HEK293 (cell line): ENCODE results near the gene AFF1.
"Not testable (repeated sequence)": the region's sequence is repeated elsewhere in the genome, so short reads cannot be mapped to it uniquely, and the experiment has no call there.

ENCODE experiments used
- CTCF ChIA-PET: fragments of 350-600 bp; formaldehyde crosslinking; extraction: SDS; loops from one replicate; lab custom pipeline; 2021; ENCODE audit warnings: antibody characterized with exemption; lab: Yijun Ruan, JAX
- POLR2A ChIA-PET: fragments of 300-600 bp; formaldehyde crosslinking; extraction: SDS; loops from one replicate; lab custom pipeline; 2020; ENCODE audit warnings: antibody characterized with exemption, inconsistent platforms; lab: Yijun Ruan, JAX
- H3K27ac ChIP-seq: fragments of 200-500 bp; sonication (Bioruptor generic); 2 replicates; pipeline ENCODE4 v1.5.1; 2014; ENCODE audit warnings: low read depth, low read length, control low read depth, inconsistent platforms; ENCODE audit errors: extremely low read depth
- H3K36me3 ChIP-seq, 2 experiments: fragments of 200-500 bp in 1 of 2; sonication (Bioruptor generic) in 1 of 2; 1 replicate in 1 of 2; 2 replicates in 1 of 2; pipeline ENCODE4 v1.5.1; 2014 to 2017; ENCODE audit warnings: inconsistent platforms in 2 of 2, low read length in 2 of 2; ENCODE audit not compliant: control insufficient read depth in 2 of 2, insufficient read depth in 1 of 2
- H3K4me1 ChIP-seq: fragments of 200-500 bp; sonication (Bioruptor generic); 2 replicates; pipeline ENCODE4 v1.5.1; 2014; ENCODE audit warnings: mild to moderate bottlenecking, low read length, inconsistent platforms; ENCODE audit not compliant: control insufficient read depth, insufficient read depth
- H3K4me3 ChIP-seq: 2 replicates; pipeline ENCODE4 v1.5.1; 2011; ENCODE audit warnings: low read depth, mild to moderate bottlenecking, control low read depth, low read length, moderate library complexity
- H3K9me3 ChIP-seq: fragments of 200-500 bp; sonication (Bioruptor generic); 2 replicates; pipeline ENCODE4 v1.5.1; 2014; ENCODE audit warnings: low read depth, low read length, inconsistent platforms; ENCODE audit not compliant: control insufficient read depth, insufficient read depth
- GLI4 ChIP-seq: fragments of 450-650 bp; formaldehyde crosslinking; IDR thresholded peaks from 2 replicates; pipeline ENCODE4 v1.5.1; 2016; ENCODE audit warnings: missing biosample characterization, missing genetic modification characterization
- TCF7L2 ChIP-seq: IDR thresholded peaks from 2 replicates; pipeline ENCODE4 v1.6.1; 2011; ENCODE audit warnings: low read depth, mild to moderate bottlenecking, inconsistent platforms, low read length, moderate library complexity, borderline replicate concordance
- ZBTB17 ChIP-seq: fragments of 450-650 bp; formaldehyde crosslinking; IDR thresholded peaks from 2 replicates; pipeline ENCODE4 v1.5.1; 2016; ENCODE audit warnings: missing biosample characterization, missing genetic modification characterization
- ZEB2 ChIP-seq: fragments of 450-650 bp; formaldehyde crosslinking; IDR thresholded peaks from 2 replicates; pipeline ENCODE4 v1.5.1; 2016; ENCODE audit warnings: missing biosample characterization, missing genetic modification characterization
- ZNF146 ChIP-seq: fragments of 450-650 bp; formaldehyde crosslinking; IDR thresholded peaks from 2 replicates; pipeline ENCODE4 v1.5.1; 2016; ENCODE audit warnings: missing biosample characterization, missing genetic modification characterization
- ZNF157 ChIP-seq: fragments of 450-650 bp; formaldehyde crosslinking; IDR thresholded peaks from 2 replicates; pipeline ENCODE4 v1.5.1; 2016; ENCODE audit warnings: missing biosample characterization, missing genetic modification characterization
- ZNF239 ChIP-seq: fragments of 450-650 bp; formaldehyde crosslinking; IDR thresholded peaks from 2 replicates; pipeline ENCODE4 v1.5.1; 2016; ENCODE audit warnings: missing biosample characterization, missing genetic modification characterization
- ZNF311 ChIP-seq: fragments of 450-650 bp; formaldehyde crosslinking; IDR thresholded peaks from 2 replicates; pipeline ENCODE4 v1.5.1; 2017; ENCODE audit warnings: missing biosample characterization, missing genetic modification characterization, borderline replicate concordance
- ZNF48 ChIP-seq: fragments of 450-650 bp; formaldehyde crosslinking; IDR thresholded peaks from 2 replicates; pipeline ENCODE4 v1.5.1; 2016; ENCODE audit warnings: missing biosample characterization, missing genetic modification characterization
- ZNF610 ChIP-seq: fragments of 450-650 bp; formaldehyde crosslinking; IDR thresholded peaks from 2 replicates; pipeline ENCODE4 v1.5.1; 2016; ENCODE audit warnings: missing biosample characterization, missing genetic modification characterization, borderline replicate concordance
- ZNF660 ChIP-seq: fragments of 450-650 bp; IDR thresholded peaks from 2 replicates; pipeline ENCODE4 v1.5.1; 2018; ENCODE audit warnings: missing biosample characterization, mild to moderate bottlenecking, missing genetic modification characterization
- ZNF701 ChIP-seq: fragments of 450-650 bp; formaldehyde crosslinking; IDR thresholded peaks from 2 replicates; pipeline ENCODE4 v1.5.1; 2016; ENCODE audit warnings: missing biosample characterization, missing genetic modification characterization
- ZNF792 ChIP-seq: fragments of 450-650 bp; formaldehyde crosslinking; IDR thresholded peaks from 2 replicates; pipeline ENCODE4 v1.5.1; 2016; ENCODE audit warnings: missing biosample characterization, missing genetic modification characterization
- ZXDB ChIP-seq: fragments of 450-650 bp; formaldehyde crosslinking; IDR thresholded peaks from 2 replicates; pipeline ENCODE4 v1.5.1; 2016; ENCODE audit warnings: missing biosample characterization, missing genetic modification characterization
- TF ChIP-seq, protein P1 (sequence below): fragments of 450-650 bp; formaldehyde crosslinking; IDR thresholded peaks from 2 replicates; pipeline ENCODE4 v1.5.1; 2016; ENCODE audit warnings: missing biosample characterization, missing genetic modification characterization, borderline replicate concordance
- TF ChIP-seq, protein P2 (sequence below): fragments of 450-650 bp; formaldehyde crosslinking; IDR thresholded peaks from 2 replicates; pipeline ENCODE4 v1.5.1; 2016; ENCODE audit warnings: missing biosample characterization, missing genetic modification characterization
- TF ChIP-seq, protein P3 (sequence below): fragments of 450-650 bp; formaldehyde crosslinking; IDR thresholded peaks from 2 replicates; pipeline ENCODE4 v1.5.1; 2017; ENCODE audit warnings: missing biosample characterization, missing genetic modification characterization
- TF ChIP-seq, protein P4 (sequence below): fragments of 450-650 bp; formaldehyde crosslinking; IDR thresholded peaks from 2 replicates; pipeline ENCODE4 v1.5.1; 2017; ENCODE audit warnings: missing biosample characterization, missing genetic modification characterization

AFF1 gene

DNA sequence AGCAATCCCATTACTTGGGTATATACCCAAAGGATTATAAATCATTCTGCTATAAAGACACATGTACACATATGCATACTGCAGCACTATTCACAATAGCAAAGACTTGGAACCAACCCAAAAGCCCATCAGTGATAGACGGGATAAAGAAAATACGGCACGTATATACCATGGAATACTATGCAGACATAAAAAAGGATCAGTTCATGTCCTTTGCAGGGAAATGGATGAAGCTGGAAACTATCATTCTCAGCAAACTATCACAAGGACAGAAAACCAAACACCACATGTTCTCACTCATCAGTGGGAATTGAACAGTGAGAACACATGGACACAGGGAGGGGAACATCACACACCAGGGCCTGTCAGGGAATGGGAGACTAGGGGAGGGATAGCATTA, 54.8 kb downstream of the AFF1 start:
- CTCF ChIA-PET, H3K4me3 ChIP-seq, POLR2A ChIA-PET, H3K36me3 ChIP-seq, H3K4me1 ChIP-seq, H3K9me3 ChIP-seq, H3K27ac ChIP-seq: not testable (repeated sequence)
- TF ChIP-seq ZNF146 (tag by site-specific recombination) = peak; percentile 77

DNA sequence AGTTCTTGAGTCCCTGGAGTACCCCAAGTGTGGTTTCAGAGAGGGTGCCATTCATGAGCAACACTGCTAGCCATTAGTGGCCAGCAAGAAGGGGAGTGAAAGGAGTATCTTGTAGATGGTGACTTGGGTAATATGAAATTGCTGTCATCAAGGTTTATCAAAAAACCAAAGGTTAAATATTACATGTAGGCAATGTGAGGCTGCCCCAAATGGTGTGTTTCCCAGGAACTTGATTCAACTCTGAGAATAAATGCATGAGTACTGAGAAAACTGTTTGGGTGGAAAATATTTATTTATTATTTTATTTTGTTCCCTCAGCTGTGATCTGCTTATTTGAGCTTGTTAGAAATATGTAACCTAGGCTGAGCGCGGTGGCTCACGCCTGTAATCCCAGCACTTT, 55.7 kb downstream of the AFF1 start:
- Histone ChIP-seq H3K4me3 (no peak overlapping the region), H3K36me3 (no peaks in the 10 kb centered on the region), H3K9me3 (no peaks in the 10 kb centered on the region), H3K27ac (no peak overlapping the region), H3K4me1 (no peaks in the 10 kb centered on the region)
- ChIA-PET POLR2A (no interaction called here), CTCF (interaction anchor here (0.7 kb wide), 1 partner anchor 12 kb away, joined by 3 read pairs; no protein-coding TSS in a partner anchor)
- TF ChIP-seq, protein P1, sequence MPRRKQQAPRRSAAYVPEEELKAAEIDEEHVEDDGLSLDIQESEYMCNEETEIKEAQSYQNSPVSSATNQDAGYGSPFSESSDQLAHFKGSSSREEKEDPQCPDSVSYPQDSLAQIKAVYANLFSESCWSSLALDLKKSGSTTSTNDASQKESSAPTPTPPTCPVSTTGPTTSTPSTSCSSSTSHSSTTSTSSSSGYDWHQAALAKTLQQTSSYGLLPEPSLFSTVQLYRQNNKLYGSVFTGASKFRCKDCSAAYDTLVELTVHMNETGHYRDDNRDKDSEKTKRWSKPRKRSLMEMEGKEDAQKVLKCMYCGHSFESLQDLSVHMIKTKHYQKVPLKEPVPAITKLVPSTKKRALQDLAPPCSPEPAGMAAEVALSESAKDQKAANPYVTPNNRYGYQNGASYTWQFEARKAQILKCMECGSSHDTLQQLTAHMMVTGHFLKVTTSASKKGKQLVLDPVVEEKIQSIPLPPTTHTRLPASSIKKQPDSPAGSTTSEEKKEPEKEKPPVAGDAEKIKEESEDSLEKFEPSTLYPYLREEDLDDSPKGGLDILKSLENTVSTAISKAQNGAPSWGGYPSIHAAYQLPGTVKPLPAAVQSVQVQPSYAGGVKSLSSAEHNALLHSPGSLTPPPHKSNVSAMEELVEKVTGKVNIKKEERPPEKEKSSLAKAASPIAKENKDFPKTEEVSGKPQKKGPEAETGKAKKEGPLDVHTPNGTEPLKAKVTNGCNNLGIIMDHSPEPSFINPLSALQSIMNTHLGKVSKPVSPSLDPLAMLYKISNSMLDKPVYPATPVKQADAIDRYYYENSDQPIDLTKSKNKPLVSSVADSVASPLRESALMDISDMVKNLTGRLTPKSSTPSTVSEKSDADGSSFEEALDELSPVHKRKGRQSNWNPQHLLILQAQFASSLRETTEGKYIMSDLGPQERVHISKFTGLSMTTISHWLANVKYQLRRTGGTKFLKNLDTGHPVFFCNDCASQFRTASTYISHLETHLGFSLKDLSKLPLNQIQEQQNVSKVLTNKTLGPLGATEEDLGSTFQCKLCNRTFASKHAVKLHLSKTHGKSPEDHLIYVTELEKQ (tag by site-specific recombination) = no peak
- TF ChIP-seq ZNF157 (tag by site-specific recombination) (no peak), ZNF792 (tag by site-specific recombination) (no peak)

DNA sequence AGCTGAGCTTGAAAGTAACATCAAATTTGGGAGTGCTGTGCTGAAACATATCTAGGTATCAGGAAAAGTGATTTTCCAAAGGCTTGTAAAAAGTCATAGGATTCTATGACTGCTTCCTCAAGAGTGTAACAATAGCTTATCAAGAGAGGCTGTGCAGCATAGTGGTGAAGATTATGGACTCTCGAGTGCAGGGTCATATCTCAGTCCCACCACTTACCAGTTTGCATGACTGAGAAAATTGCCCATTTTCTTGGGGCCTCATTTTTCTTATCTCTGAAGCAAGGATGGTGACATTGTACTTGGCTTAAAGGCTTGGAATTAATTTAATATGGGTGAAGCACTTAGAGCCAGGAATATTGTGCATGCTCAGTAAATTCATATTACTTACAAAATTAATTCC, 57.2 kb downstream of the AFF1 start:
- no peaks in the 10 kb centered on the region for H3K9me3 ChIP-seq
- no peaks in the 10 kb centered on the region for H3K36me3 ChIP-seq
- TF ChIP-seq, protein P2, sequence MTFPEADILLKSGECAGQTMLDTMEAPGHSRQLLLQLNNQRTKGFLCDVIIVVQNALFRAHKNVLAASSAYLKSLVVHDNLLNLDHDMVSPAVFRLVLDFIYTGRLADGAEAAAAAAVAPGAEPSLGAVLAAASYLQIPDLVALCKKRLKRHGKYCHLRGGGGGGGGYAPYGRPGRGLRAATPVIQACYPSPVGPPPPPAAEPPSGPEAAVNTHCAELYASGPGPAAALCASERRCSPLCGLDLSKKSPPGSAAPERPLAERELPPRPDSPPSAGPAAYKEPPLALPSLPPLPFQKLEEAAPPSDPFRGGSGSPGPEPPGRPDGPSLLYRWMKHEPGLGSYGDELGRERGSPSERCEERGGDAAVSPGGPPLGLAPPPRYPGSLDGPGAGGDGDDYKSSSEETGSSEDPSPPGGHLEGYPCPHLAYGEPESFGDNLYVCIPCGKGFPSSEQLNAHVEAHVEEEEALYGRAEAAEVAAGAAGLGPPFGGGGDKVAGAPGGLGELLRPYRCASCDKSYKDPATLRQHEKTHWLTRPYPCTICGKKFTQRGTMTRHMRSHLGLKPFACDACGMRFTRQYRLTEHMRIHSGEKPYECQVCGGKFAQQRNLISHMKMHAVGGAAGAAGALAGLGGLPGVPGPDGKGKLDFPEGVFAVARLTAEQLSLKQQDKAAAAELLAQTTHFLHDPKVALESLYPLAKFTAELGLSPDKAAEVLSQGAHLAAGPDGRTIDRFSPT (tag by site-specific recombination) = no peak
- TF ChIP-seq, protein P3, sequence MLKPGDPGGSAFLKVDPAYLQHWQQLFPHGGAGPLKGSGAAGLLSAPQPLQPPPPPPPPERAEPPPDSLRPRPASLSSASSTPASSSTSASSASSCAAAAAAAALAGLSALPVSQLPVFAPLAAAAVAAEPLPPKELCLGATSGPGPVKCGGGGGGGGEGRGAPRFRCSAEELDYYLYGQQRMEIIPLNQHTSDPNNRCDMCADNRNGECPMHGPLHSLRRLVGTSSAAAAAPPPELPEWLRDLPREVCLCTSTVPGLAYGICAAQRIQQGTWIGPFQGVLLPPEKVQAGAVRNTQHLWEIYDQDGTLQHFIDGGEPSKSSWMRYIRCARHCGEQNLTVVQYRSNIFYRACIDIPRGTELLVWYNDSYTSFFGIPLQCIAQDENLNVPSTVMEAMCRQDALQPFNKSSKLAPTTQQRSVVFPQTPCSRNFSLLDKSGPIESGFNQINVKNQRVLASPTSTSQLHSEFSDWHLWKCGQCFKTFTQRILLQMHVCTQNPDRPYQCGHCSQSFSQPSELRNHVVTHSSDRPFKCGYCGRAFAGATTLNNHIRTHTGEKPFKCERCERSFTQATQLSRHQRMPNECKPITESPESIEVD (tag by site-specific recombination) = peak; percentile 5; the same call in 1 of the 2 replicates
- TF ChIP-seq ZNF146 (tag by site-specific recombination) = no peak
- CTCF ChIA-PET = interaction anchor here (1.0 kb wide), 1 partner anchor 494 kb away, joined by 3 read pairs; no protein-coding TSS in a partner anchor
- POLR2A ChIA-PET = interaction anchor here (0.5 kb wide), 1 partner anchor 20 kb away, joined by 3 read pairs; no protein-coding TSS in a partner anchor
- H3K27ac ChIP-seq = no peak overlapping the region
- no peak overlapping the region for H3K4me3 ChIP-seq
- H3K4me1 ChIP-seq = no peaks in the 10 kb centered on the region

DNA sequence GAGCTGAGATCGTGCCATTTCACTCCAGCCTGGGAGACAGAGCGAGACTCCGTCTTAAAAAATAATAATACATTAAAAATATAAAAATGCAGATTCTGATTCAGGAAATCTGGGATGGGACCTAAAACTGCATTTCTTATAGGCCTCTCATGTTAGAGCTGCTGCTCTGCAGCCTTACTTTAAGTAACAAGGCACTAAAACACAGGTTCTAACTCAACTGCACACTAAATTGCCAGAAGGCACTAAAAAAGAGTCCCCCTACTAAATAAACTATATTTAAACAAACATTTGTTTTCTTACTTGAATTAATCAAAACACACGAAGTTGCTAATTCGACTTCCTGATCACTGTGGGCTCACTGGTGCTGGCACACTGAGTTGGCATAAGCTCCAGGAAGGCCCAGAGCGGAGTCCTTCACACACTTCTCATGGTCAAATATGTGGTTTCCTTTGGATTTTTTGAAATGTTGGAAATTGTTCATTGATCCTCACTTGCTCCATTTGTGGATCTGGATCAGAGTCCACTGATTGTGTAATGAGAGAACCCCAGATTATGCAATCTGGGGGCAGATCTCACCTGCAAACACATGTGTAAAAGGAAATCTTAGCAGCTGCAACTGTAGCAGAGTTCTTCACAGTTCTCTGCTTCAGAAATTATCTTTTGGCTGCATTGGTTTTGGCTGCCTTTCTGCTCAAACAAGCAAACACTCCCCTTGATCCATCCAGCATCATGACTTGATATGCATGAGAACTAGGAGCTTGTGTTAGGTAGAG, 59.3 kb downstream of the AFF1 start:
- Histone ChIP-seq H3K4me3 (no peak overlapping the region), H3K36me3 (no peaks in the 10 kb centered on the region), H3K27ac (no peak overlapping the region), H3K4me1 (no peaks in the 10 kb centered on the region), H3K9me3 (no peaks in the 10 kb centered on the region)
- ChIA-PET POLR2A (interaction anchor here (1.6 kb wide), 1 partner anchor 12 kb away, joined by 3 read pairs; no protein-coding TSS in a partner anchor), CTCF (interaction anchor here (0.6 kb wide), 1 partner anchor 258 kb away, joined by 4 read pairs; no protein-coding TSS in a partner anchor)
- TF ChIP-seq ZNF48 (tag by site-specific recombination) (no peak), ZNF660 (tag by site-specific recombination) (no peak), ZEB2 (tag by site-specific recombination) (no peak), ZNF157 (tag by site-specific recombination) (no peak), ZBTB17 (tag by site-specific recombination) (no peak), ZNF311 (no peak), ZXDB (tag by site-specific recombination) (no peak), ZNF239 (tag by site-specific recombination) (no peak), ZNF610 (no peak), TCF7L2 (no peak), GLI4 (tag by site-specific recombination) (no peak), ZNF701 (tag by site-specific recombination) (no peak)
- TF ChIP-seq, protein P4, sequence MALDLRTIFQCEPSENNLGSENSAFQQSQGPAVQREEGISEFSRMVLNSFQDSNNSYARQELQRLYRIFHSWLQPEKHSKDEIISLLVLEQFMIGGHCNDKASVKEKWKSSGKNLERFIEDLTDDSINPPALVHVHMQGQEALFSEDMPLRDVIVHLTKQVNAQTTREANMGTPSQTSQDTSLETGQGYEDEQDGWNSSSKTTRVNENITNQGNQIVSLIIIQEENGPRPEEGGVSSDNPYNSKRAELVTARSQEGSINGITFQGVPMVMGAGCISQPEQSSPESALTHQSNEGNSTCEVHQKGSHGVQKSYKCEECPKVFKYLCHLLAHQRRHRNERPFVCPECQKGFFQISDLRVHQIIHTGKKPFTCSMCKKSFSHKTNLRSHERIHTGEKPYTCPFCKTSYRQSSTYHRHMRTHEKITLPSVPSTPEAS (tag by site-specific recombination) = no peak
